ENCODE data around the gene MATR3. TPM values are rescaled to one million over a fixed set of nuclear protein-coding genes. Genes with fewer than 3 reads are reported as not detected.

Gene MATR3
- total and polyA plus RNA-seq, 2 of the 4 experiments (the other 2 are of a cell fraction) = 81.4 to 367 TPM

GRCh38 chr5:139377226-139377625, 83.7 kb downstream of the MATR3 start:
- TF ChIP-seq MAFK (IDR thresholded peaks at IDR 0.05; ENCODE audit: low read depth, low read length) = no peak
- no peak for TF ChIP-seq CEBPB (IDR thresholded peaks at IDR 0.05; ENCODE audit: low read depth, low read length)
- no peak for TF ChIP-seq RCOR1 (IDR thresholded peaks at IDR 0.05; ENCODE audit: insufficient replicate concordance, low read length)
- no peak for TF ChIP-seq MXI1 (IDR thresholded peaks at IDR 0.05; ENCODE audit: borderline replicate concordance, low read depth, low read length)
- TF ChIP-seq POLR2A (IDR thresholded peaks at IDR 0.05; ENCODE audit: low read depth, low read length) = no peak
- no peak for TF ChIP-seq SMC3 (IDR thresholded peaks at IDR 0.05; ENCODE audit: low read depth, low read length)
- no peak for TF ChIP-seq CHD1 (IDR thresholded peaks at IDR 0.05; ENCODE audit: low read depth, low read length)
- TF ChIP-seq USF2 (IDR thresholded peaks at IDR 0.05; ENCODE audit: low read depth, low read length) = no peak
- no peak for TF ChIP-seq RFX5 (IDR thresholded peaks at IDR 0.05; ENCODE audit: low read depth, low read length)
- TF ChIP-seq NFE2L2 (IDR thresholded peaks at IDR 0.05; ENCODE audit: low read depth, low read length) = no peak
- no peak for TF ChIP-seq ELK1 (IDR thresholded peaks at IDR 0.05; ENCODE audit: borderline replicate concordance, low read depth, low read length)
- TF ChIP-seq FOS (IDR thresholded peaks at IDR 0.05; ENCODE audit: low read depth, low read length) = no peak
- no peak for TF ChIP-seq MAZ (IDR thresholded peaks at IDR 0.05; ENCODE audit: borderline replicate concordance, low read depth, low read length)
- no peak for TF ChIP-seq CTCF (conservative IDR thresholded peaks at IDR 0.05; ENCODE audit: low read depth, low read length)
- no peak for TF ChIP-seq BHLHE40 (IDR thresholded peaks at IDR 0.05; ENCODE audit: low read depth, low read length)
- TF ChIP-seq RAD21 (IDR thresholded peaks at IDR 0.05; ENCODE audit: low read length) = no peak
- no peak overlapping the region for H2AK5ac ChIP-seq (ENCODE audit: low read depth, low read length)

More at GRCh38 chr5:139377226-139377625, 83.7 kb downstream of the MATR3 start:
- dilution Hi-C loops (cut with HindIII; ENCODE audit: low sequenced_read_pairs, unreplicated experiment) = no loop called here
- H3K4ac ChIP-seq (ENCODE audit: low read depth, low read length) = no peak overlapping the region
- no peak overlapping the region for H4K5ac ChIP-seq (ENCODE audit: low read depth, low read length)
- ATAC-seq (ENCODE audit: low read depth) = no peak
- intact Hi-C loops (cut with micrococcal nuclease) = no loop called here
- 92% methylated on average over 2 of the region's 3 CpGs; no CpG with 5 or more reads in 1 of the 2 experiments for WGBS, 2 experiments (ENCODE audit: extremely low coverage in 2 of 2, insufficient read length in 1 of 2)
- H3K9me1 ChIP-seq (ENCODE audit: insufficient read depth, low read length) = peaks cover 15% of the 10 kb centered on the region
- H3K56ac ChIP-seq (ENCODE audit: extremely low read depth, insufficient read depth, low read length) = no peak overlapping the region
- H2BK20ac ChIP-seq (ENCODE audit: low read depth, low read length) = no peak overlapping the region
- H3K4me3 ChIP-seq (ENCODE audit: insufficient read depth, low read depth, low read length) = no peak overlapping the region
- H3K4me2 ChIP-seq (ENCODE audit: low read depth, low read length) = no peak overlapping the region
- no peak overlapping the region for H3K9ac ChIP-seq (ENCODE audit: low read depth, low read length)
- H3K4me1 ChIP-seq (ENCODE audit: control insufficient read depth, insufficient read depth, low read length) = peaks cover 2% of the 10 kb centered on the region; the same call in 1 of the 2 replicates
- H3K14ac ChIP-seq (replicated peaks; ENCODE audit: low read depth, low read length) = no peak overlapping the region
- CTCF ChIA-PET = no interaction called here
- H3K79me1 ChIP-seq (ENCODE audit: low read depth in 1 of 2, low read length in 2 of 2) = peaks cover 0 to 8% of the 10 kb centered on the region in 2 experiments; a peak in 2 of 4 replicates
- no peaks in the 10 kb centered on the region for H3K27me3 ChIP-seq (ENCODE audit: control insufficient read depth, insufficient read depth, low read length)
- no peak overlapping the region for H2BK120ac ChIP-seq (ENCODE audit: low read depth, low read length)
- no peak overlapping the region for H2AK9ac ChIP-seq (replicated peaks; ENCODE audit: low read depth, low read length, poor library complexity)
- POLR2A ChIA-PET (ENCODE audit: unreplicated experiment) = no interaction called here
- H2BK15ac ChIP-seq (ENCODE audit: low read depth, low read length) = no peak overlapping the region
- in situ Hi-C loops (cut with MboI; ENCODE audit: low sequenced_read_pairs) = no loop called here
- no peak overlapping the region for H4K91ac ChIP-seq (ENCODE audit: insufficient read depth, low read depth, low read length)
- no peak overlapping the region for H3K18ac ChIP-seq (ENCODE audit: low read depth, low read length)
- no peak overlapping the region for H3K23ac ChIP-seq (ENCODE audit: low read depth, low read length)
- H2AFZ ChIP-seq (replicated peaks; ENCODE audit: low read length, poor library complexity) = no peak overlapping the region
- DNase-seq = no peak
- no peaks in the 10 kb centered on the region for H3K9me3 ChIP-seq (ENCODE audit: control insufficient read depth, insufficient read depth, low read length)
- H3K36me3 ChIP-seq (ENCODE audit: control insufficient read depth, insufficient read depth, low read length) = peaks cover 21% of the 10 kb centered on the region; the same call in 1 of the 2 replicates
- no peak overlapping the region for H3K27ac ChIP-seq (ENCODE audit: insufficient read depth, low read length)
- BruUV-seq (replicated peaks) = no TSS peak
- H2BK5ac ChIP-seq (ENCODE audit: low read depth, low read length, poor library complexity, severe bottlenecking) = no peak overlapping the region
- H4K20me1 ChIP-seq (ENCODE audit: insufficient read depth, low read length) = peaks cover 7% of the 10 kb centered on the region; the same call in 1 of the 2 replicates
- H4K8ac ChIP-seq (ENCODE audit: low read depth in 2 of 2, low read length in 2 of 2) = no peak overlapping the region

Measured in IMR-90 (cell line).